ENCODE data around the gene NCK1. TPM values are rescaled to one million over a fixed set of nuclear protein-coding genes. Genes with fewer than 3 reads are reported as not detected.

NCK1 gene
- 39.5 and 46.1 TPM in 2 replicates for total RNA-seq

GRCh38 chr3:136861890-136862616 lies at the start of gene NCK1:
TSS of gene NCK1 (plus strand) at chr3:136862208. CDS start at chr3:136928002, 65,794 bp downstream.

GRCh38 chr3:136818769-136819391 lies 43.1 kb upstream of the NCK1 start, which contains the start of gene SLC35G2:
TSS of gene SLC35G2 (plus strand) at chr3:136819126. CDS start at chr3:136854461, 35,335 bp downstream.

GRCh38 chr3:136957751-136958288 lies 95.8 kb downstream of the NCK1 start, which contains the start of gene IL20RB:
TSS of gene IL20RB (plus strand) at chr3:136957983. CDS start at chr3:136958114, 131 bp downstream.

Other genes starting within 250 kb of the NCK1 start
- gene STAG1, start 109.8 kb upstream of the NCK1 start, total RNA-seq: 36.2 and 40.7 TPM in 2 replicates
- 4.5 and 9.0 TPM in 2 replicates for gene SLC35G2, start 43.1 kb upstream of the NCK1 start, total RNA-seq
- gene IL20RB, start 95.8 kb downstream of the NCK1 start, total RNA-seq: 0.59 and 1.9 TPM in 2 replicates

All from smooth muscle cell of the umbilical artery (primary cell).